ENCODE measurements around the gene CEL.
"Not testable (repeated sequence)": the region's sequence is repeated elsewhere in the genome, so short reads cannot be mapped to it uniquely, and the experiment has no call there.

The CEL gene

GRCh38 chr9:133061764-133062145 lies at the start of gene CEL:
Gene CEL, plus strand, starts transcription at chr9:133061981. Its CDS starts 22 bp downstream, at chr9:133062003.
- DNase-seq: not testable (repeated sequence)

- no peak for DNase-seq
Measured at GRCh38 chr9:133014696-133015095, 47.1 kb upstream of the CEL start.

GRCh38 chr9:133023117-133023890 lies 38.5 kb upstream of the CEL start:
- no peak for DNase-seq

- DNase-seq: no peak
Measured at GRCh38 chr9:133026426-133026825, 35.4 kb upstream of the CEL start.

GRCh38 chr9:133027134-133027533 lies 34.6 kb upstream of the CEL start:
- no peak for DNase-seq

GRCh38 chr9:133028221-133028620 lies 33.6 kb upstream of the CEL start:
- DNase-seq: no peak

- no peak for DNase-seq
Measured at GRCh38 chr9:133029994-133030316, 31.8 kb upstream of the CEL start.

- DNase-seq: peak; percentile 92
Measured at GRCh38 chr9:133030317-133031129, 31.3 kb upstream of the CEL start, which contains the start of gene GTF3C5. Gene GTF3C5, plus strand, starts transcription at chr9:133030997. Its CDS starts 15 bp downstream, at chr9:133031012.

GRCh38 chr9:133031130-133031422 lies 30.7 kb upstream of the CEL start:
- no peak for DNase-seq

GRCh38 chr9:133031496-133031911 lies 30.3 kb upstream of the CEL start:
- DNase-seq: no peak

GRCh38 chr9:133032171-133032570 lies 29.6 kb upstream of the CEL start:
- no peak for DNase-seq

GRCh38 chr9:133035669-133036068 lies 26.1 kb upstream of the CEL start:
- no peak for DNase-seq

- no peak for DNase-seq
Measured at GRCh38 chr9:133037775-133038515, 23.8 kb upstream of the CEL start.

- DNase-seq: not testable (repeated sequence)
Measured at GRCh38 chr9:133040892-133041479, 20.8 kb upstream of the CEL start.

GRCh38 chr9:133041958-133042357 lies 19.8 kb upstream of the CEL start:
- no peak for DNase-seq

- DNase-seq: no peak
Measured at GRCh38 chr9:133042676-133043075, 19.1 kb upstream of the CEL start.

GRCh38 chr9:133043449-133044035 lies 18.2 kb upstream of the CEL start:
- no peak for DNase-seq

- no peak for DNase-seq
Measured at GRCh38 chr9:133044125-133044524, 17.7 kb upstream of the CEL start.

- no peak for DNase-seq
Measured at GRCh38 chr9:133044661-133045060, 17.1 kb upstream of the CEL start.

- no peak for DNase-seq
Measured at GRCh38 chr9:133045132-133045531, 16.6 kb upstream of the CEL start.

GRCh38 chr9:133046196-133046899 lies 15.4 kb upstream of the CEL start:
- no peak for DNase-seq

- no peak for DNase-seq
Measured at GRCh38 chr9:133046900-133047295, 14.9 kb upstream of the CEL start.
